Measurements from ENCODE around the gene CCDC134.
"Not testable (repeated sequence)": the region's sequence is repeated elsewhere in the genome, so short reads cannot be mapped to it uniquely, and the experiment has no call there.

Gene CCDC134

DNA sequence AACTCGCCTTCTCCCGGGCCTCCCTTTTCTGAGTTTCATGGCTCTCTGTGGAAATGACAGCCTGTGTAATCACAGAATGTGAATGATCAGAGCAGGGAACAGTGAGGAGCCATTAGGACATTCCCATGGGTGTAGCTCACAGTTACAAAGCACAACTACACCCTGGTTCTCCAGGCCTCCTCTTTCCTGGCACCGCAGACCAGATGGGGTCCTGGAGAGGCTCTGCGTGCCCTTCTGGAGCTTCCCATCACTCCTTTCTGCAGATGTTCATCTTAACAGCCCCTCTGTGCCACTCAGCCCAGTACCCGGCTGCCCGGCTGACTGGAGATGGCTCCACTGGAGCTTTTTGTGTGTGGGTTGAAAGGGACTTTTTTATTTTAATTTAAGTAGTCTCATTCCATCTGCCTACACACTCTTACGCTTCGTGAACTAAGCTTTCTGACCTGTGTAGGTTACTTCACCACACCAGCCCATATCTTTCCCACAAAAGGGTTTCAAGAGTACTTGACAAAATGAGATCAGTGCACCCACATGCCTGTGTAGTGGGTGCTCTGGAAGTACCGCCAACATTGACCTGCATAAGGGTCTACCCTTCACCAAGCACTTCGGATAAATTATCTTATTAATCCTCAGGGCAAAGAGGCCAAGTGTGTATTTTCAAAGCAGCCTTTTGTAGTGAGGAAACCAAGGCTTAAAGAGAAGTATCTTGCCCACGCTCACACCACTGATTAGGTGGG, 62.2 kb downstream of the CCDC134 start:
- H3K4me3 ChIP-seq (replicated peaks; ENCODE audit: low read depth, low read length) = no peak overlapping the region
- DNase-seq (ENCODE audit: low read depth) = no peak
- TF ChIP-seq, protein P1, sequence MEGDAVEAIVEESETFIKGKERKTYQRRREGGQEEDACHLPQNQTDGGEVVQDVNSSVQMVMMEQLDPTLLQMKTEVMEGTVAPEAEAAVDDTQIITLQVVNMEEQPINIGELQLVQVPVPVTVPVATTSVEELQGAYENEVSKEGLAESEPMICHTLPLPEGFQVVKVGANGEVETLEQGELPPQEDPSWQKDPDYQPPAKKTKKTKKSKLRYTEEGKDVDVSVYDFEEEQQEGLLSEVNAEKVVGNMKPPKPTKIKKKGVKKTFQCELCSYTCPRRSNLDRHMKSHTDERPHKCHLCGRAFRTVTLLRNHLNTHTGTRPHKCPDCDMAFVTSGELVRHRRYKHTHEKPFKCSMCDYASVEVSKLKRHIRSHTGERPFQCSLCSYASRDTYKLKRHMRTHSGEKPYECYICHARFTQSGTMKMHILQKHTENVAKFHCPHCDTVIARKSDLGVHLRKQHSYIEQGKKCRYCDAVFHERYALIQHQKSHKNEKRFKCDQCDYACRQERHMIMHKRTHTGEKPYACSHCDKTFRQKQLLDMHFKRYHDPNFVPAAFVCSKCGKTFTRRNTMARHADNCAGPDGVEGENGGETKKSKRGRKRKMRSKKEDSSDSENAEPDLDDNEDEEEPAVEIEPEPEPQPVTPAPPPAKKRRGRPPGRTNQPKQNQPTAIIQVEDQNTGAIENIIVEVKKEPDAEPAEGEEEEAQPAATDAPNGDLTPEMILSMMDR (IDR thresholded peaks at IDR 0.05; ENCODE audit: low read length, missing control alignments) = no peak

- TF ChIP-seq, protein P1 (IDR thresholded peaks at IDR 0.05; ENCODE audit: low read length, missing control alignments) = no peak
- no peak overlapping the region for H3K4me3 ChIP-seq (replicated peaks; ENCODE audit: low read depth, low read length)
- DNase-seq (ENCODE audit: low read depth) = no peak
Measured at GRCh38 chr22:41863472-41863871, 63.0 kb downstream of the CCDC134 start.

DNA sequence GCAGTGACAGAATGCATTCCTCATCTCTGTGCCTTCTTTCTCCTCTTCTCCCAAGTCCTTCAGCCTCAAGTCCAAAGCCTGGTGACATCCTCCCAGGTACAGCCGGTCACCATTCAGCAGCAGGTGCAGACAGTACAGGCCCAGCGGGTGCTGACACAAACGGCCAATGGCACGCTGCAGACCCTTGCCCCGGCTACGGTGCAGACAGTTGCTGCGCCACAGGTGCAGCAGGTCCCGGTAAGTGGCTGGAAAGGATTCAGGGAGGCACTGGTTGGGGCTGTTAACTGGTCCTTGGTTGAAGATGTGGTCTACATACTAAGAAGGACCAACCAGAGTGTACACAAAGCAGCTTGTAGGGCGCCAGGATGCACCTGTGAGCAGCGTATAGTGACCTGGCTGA, 68.1 kb downstream of the CCDC134 start:
- H3K4me3 ChIP-seq (replicated peaks; ENCODE audit: low read depth, low read length) = no peak overlapping the region
- no peak for DNase-seq (ENCODE audit: low read depth)
- TF ChIP-seq, protein P1 (IDR thresholded peaks at IDR 0.05; ENCODE audit: low read length, missing control alignments) = no peak

DNA sequence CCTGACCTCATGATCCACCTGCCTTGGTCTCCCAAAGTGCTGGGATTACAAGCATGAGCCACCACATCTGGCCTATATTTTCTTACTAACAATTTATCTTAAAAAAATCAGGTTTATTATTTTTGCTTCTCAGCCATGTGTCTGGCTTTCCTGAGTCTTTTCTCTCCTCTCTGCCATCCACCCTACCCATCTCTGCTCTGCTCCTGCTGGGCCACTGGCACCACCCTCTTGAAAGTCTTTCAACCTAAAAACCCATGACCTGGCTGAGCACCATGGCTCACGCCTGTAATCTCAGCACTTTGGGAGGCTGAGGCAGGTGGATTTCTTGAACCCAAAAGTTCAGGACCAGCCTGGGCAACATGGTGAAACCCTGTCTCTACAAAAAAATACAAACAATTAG, 69.6 kb downstream of the CCDC134 start:
- not testable (repeated sequence) for H3K4me3 ChIP-seq (replicated peaks; ENCODE audit: low read depth, low read length); DNase-seq (ENCODE audit: low read depth)

- TF ChIP-seq, protein P1 (IDR thresholded peaks at IDR 0.05; ENCODE audit: low read length, missing control alignments) = no peak
- H3K4me3 ChIP-seq (replicated peaks; ENCODE audit: low read depth, low read length) = no peak overlapping the region
- no peak for DNase-seq (ENCODE audit: low read depth)
Measured at GRCh38 chr22:41870786-41871185, 70.3 kb downstream of the CCDC134 start.

DNA sequence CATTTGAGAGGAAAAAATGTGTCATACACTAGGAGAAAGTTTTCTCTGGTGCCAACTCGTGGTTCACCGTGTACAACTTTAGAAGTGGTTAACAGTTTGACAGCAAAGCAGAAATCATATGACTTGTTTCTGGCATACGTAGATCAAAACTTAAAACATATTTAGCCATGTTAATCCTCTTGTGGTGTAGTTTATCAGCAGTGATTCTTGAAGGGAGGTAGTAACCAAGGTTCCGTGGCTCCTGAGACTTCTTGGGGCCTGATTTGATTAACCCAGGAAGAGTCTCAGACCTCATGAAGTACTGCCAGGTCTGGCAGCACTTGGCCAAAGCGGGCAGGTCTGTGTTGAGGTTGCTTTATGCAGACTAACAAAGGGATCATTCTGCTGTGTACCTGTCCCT, 72.9 kb downstream of the CCDC134 start:
- no peak overlapping the region for H3K4me3 ChIP-seq (replicated peaks; ENCODE audit: low read depth, low read length)
- DNase-seq (ENCODE audit: low read depth) = no peak
- TF ChIP-seq, protein P1 (IDR thresholded peaks at IDR 0.05; ENCODE audit: low read length, missing control alignments) = no peak

- no peak for DNase-seq (ENCODE audit: low read depth)
- H3K4me3 ChIP-seq (replicated peaks; ENCODE audit: low read depth, low read length) = no peak overlapping the region
- TF ChIP-seq, protein P1 (IDR thresholded peaks at IDR 0.05; ENCODE audit: low read length, missing control alignments) = no peak
Measured at GRCh38 chr22:41874090-41874489, 73.6 kb downstream of the CCDC134 start.

Measured in fibroblast of pulmonary artery (primary cell).